Aorta (tissue), 5 donors: Measurements from ENCODE around the gene MICAL2. TPM values are rescaled to one million over a fixed set of nuclear protein-coding genes. Genes with fewer than 3 reads are reported as not detected.

ENCODE experiments used
- ATAC-seq: fragments of 200-7000 bp; cut with Tn5 transposase; one replicate; pipeline ENCODE4 v1.9.1; 2022; ENCODE audit warnings: moderate library complexity; ENCODE audit not compliant: low FRiP score
- DNase-seq, 2 donors: peaks; one replicate each; pipeline ENCODE4 v3.0.0-alpha.2; 2020
- H3K27ac ChIP-seq, 2 donors: one replicate each; pipeline ENCODE4 v1.5.1; 2013; ENCODE audit warnings: low read length in 2 of 2, mild to moderate bottlenecking in 2 of 2, moderate library complexity in 2 of 2, control low read depth in 1 of 2, inconsistent platforms in 1 of 2, low read depth in 1 of 2
- H3K27me3 ChIP-seq, 2 donors: one replicate each; pipeline ENCODE4 v1.6.1; 2013; ENCODE audit warnings: control low read depth in 1 of 2, low read length in 1 of 2, mild to moderate bottlenecking in 1 of 2, moderate library complexity in 1 of 2; ENCODE audit not compliant: insufficient read depth in 2 of 2, control insufficient read depth in 1 of 2
- H3K36me3 ChIP-seq, 2 donors: one replicate each; pipeline ENCODE4 v1.6.1; 2013; ENCODE audit warnings: control low read depth in 1 of 2, low read length in 1 of 2, mild to moderate bottlenecking in 1 of 2; ENCODE audit not compliant: insufficient read depth in 2 of 2, control insufficient read depth in 1 of 2
- H3K4me1 ChIP-seq, 2 donors: one replicate each; pipeline ENCODE4 v1.6.1; 2013; ENCODE audit warnings: low read length in 2 of 2, control low read depth in 1 of 2, mild to moderate bottlenecking in 1 of 2, moderate library complexity in 1 of 2; ENCODE audit not compliant: insufficient read depth in 2 of 2, control insufficient read depth in 1 of 2
- H3K4me3 ChIP-seq, 2 donors: one replicate each; pipeline ENCODE4 v1.5.1; 2013; ENCODE audit warnings: low read length in 2 of 2, control low read depth in 1 of 2, mild to moderate bottlenecking in 1 of 2
- H3K9me3 ChIP-seq: one replicate; pipeline ENCODE4 v1.6.1; 2013; ENCODE audit warnings: mild to moderate bottlenecking, low read length; ENCODE audit not compliant: control insufficient read depth
- WGBS, 2 donors: extraction: QIAGEN DNeasy Blood & Tissue Kit; methylation state at CpG; one replicate each; pipeline ENCODE4 v1.1.7; 2013; 5-methylcytosine and 5-hydroxymethylcytosine counted together
- intact Hi-C, 2 donors: fragments of 100-400 bp; cut with DNase I; formaldehyde crosslinking; loops; one replicate each; pipeline versions ENCODE4 v1.14.2 to v1.15.0; 2022
- polyA plus RNA-seq, 2 donors: library from polyadenylated mRNA; stranded (reverse); fragments of 200-250 nt; gene quantifications; one replicate each; pipeline ENCODE4 v1.2.3, GENCODE V29; 2013
- total RNA-seq, 2 donors: library from RNA; stranded (reverse); fragmentation: NEBNext Ultra II Directional; extraction: Animal tissue kit (Norgen Biotek cat#: 25700); gene quantifications; one replicate each; pipeline ENCODE4 v1.2.1, GENCODE V29; 2021
- donor health status: healthy with polysubstance abuse.
- donor health status: Bipolar disorder and iron deficiency.
- donor health status: DM: no; HTN: no; CAD: no.
- donor health status: DM: no; HTN: no; CAD: no.
- donor health status: DM: yes; HTN: yes; CAD: no.

MICAL2 gene
- total and polyA plus RNA-seq, 4 donors = 87.7 to 605 (median 280) TPM

DNA sequence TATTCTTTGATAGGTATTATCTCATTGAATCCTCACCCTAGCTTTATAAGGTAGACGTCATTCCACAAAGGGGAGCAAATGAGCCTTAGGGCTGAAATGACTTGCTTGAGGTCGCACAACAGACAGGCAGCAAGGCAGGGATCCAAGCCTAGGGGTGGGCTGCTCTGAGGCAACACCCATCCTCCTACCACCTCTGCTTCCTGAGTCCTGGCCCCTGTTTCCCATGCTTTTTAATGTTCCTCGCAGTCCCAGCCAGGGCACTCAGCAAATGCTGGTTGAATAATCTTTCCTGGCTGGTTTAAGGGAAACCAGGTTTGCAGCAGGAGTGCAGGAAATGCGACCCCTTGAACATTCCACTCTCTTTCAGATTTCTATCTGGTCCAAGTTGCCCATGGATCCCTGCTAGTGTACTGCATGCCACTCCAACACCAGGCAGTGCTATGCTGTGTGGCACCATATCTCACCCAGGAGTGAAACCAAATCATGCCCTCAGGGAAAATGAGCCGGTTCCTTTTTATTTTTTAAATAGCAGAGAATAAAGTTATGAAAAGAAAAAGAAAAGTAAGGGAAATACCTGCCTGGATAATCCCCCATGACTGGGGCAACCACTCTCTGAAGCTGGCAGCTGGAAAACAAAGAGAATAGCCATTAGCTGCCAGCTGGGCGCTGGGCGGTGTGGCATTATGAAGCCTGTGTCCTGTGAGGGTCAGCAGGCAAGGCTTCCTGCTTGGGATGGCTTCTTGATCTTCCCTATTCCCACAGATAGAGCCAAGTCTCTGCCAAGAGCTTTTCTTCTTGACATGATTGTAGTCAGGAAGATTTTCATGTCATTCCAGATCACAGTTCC is 21.8 kb downstream of the MICAL2 start:
- intact Hi-C loops = no loop called here
- Histone ChIP-seq H3K9me3 (no peaks in the 10 kb centered on the region), H3K36me3 (peaks cover 0 to 2% of the 10 kb centered on the region in 2 donors), H3K4me1 (peaks cover 3 to 9% of the 10 kb centered on the region in 2 donors), H3K27ac (peak overlapping the region in 1 of 2 donors; percentile 58), H3K27me3 (no peaks in the 10 kb centered on the region), H3K4me3 (no peak overlapping the region)
- WGBS, 2 donors = 41 to 48% methylated on average over 7 of the region's 7 CpGs
- no peak for DNase-seq
- ATAC-seq = no peak

GRCh38 chr11:12132790-12133145 is 22.4 kb downstream of the MICAL2 start:
- no peak for DNase-seq
- Histone ChIP-seq H3K27me3 (no peaks in the 10 kb centered on the region), H3K4me3 (no peak overlapping the region), H3K36me3 (peaks cover 0 to 2% of the 10 kb centered on the region in 2 donors), H3K27ac (peak overlapping the region in 1 of 2 donors; percentile 48), H3K9me3 (no peaks in the 10 kb centered on the region), H3K4me1 (peaks cover 3 to 9% of the 10 kb centered on the region in 2 donors)
- intact Hi-C loops = no loop called here
- 83 to 84% methylated on average over 2 of the region's 2 CpGs for WGBS, 2 donors
- ATAC-seq = no peak

DNA sequence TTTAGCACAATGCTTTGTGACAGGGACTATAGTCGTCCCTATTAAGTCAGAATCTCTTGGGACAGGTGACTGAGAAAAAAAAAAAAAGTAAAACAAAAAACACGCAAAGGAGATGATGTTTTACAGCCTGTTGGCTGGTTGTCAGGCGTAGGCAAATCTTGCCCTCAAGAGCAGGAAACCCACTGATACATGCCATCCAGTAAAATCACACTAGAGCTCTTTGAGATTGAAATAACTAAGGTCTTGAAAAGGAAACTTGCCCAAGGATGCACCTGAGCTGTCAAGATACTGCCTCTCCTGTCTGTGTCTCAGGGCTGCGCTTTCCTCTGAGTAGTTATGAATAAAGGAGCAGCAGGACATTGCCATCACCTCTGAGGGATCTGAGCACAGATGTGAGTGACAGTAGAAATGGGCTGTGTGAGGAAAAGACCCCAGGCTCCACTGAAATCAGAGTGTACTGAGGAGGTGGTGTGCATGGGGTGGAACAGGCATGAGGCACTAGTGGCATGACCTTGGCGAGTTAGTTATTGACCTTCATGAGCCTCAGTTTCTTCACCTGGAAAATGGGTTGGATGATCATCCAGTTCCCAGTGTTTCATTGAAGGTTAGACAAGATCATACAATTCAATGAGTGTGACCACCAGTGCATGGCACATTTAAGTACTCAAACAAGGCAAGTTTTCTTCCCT is 23.3 kb downstream of the MICAL2 start:
- Histone ChIP-seq H3K4me1 (peaks cover 0 to 11% of the 10 kb centered on the region in 2 donors), H3K27me3 (no peaks in the 10 kb centered on the region), H3K9me3 (no peaks in the 10 kb centered on the region), H3K36me3 (peaks cover 0 to 2% of the 10 kb centered on the region in 2 donors), H3K27ac (no peak overlapping the region), H3K4me3 (no peak overlapping the region)
- WGBS, 2 donors = 62 to 66% methylated on average over 5 of the region's 5 CpGs
- DNase-seq = no peak
- ATAC-seq = no peak
- intact Hi-C loops = no loop called here

GRCh38 chr11:12134236-12134585 is 23.8 kb downstream of the MICAL2 start:
- WGBS, 2 donors = 51 to 55% methylated on average over 4 of the region's 4 CpGs
- intact Hi-C loops = no loop called here
- Histone ChIP-seq H3K27ac (peak overlapping the region in 1 of 2 donors; percentile 55), H3K9me3 (no peaks in the 10 kb centered on the region), H3K4me3 (no peak overlapping the region), H3K27me3 (no peaks in the 10 kb centered on the region), H3K36me3 (peaks cover 0 to 2% of the 10 kb centered on the region in 2 donors), H3K4me1 (peaks cover 3 to 11% of the 10 kb centered on the region in 2 donors)
- no peak for ATAC-seq
- DNase-seq = peak in 1 of 2 donors; percentile 78

GRCh38 chr11:12135185-12135584 is 24.8 kb downstream of the MICAL2 start:
- intact Hi-C loops = no loop called here
- Histone ChIP-seq H3K4me1 (peaks cover 4 to 11% of the 10 kb centered on the region in 2 donors), H3K36me3 (no peaks in the 10 kb centered on the region), H3K27ac (peak overlapping the region in 1 of 2 donors; percentile 22), H3K4me3 (no peak overlapping the region), H3K9me3 (no peaks in the 10 kb centered on the region), H3K27me3 (no peaks in the 10 kb centered on the region)
- ATAC-seq = no peak
- 67 to 78% methylated on average over 1 of the region's 1 CpG for WGBS, 2 donors
- DNase-seq = no peak

DNA sequence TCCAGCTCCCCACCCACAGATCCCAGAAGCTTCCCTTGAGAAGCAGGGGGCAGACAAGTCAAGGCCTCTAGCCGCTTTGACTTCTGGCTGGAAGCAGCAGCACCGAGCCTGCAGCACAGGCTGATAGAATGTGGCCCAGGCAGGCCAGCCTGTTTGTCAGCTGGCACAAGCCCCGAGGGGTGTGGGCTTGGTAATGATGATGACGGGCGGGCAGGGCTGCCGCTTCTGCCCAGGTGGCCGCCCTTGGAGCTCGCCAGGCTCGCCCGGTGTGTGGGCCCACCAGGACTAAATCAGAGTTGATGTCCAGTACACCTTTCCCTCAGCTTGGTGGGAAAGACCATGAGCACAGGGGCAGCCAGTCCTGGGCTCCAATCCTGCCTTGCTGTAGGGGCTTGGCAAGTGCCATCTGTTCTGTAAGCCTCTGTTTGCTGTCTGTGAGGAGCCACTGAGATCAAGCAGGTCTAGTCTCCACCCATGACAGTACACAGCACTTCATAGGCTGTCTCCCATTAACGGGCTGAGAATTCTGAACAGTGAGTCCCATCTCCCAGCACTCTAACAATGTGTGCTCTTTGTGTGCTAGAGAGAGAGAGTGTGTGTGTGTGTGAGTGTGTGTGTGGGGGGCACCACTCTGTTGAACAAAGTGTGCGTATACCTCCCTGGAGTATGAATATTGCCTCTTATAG is 26.8 kb downstream of the MICAL2 start:
- H3K9me3 ChIP-seq = no peaks in the 10 kb centered on the region
- H3K4me1 ChIP-seq = peaks cover 10 to 11% of the 10 kb centered on the region in 2 donors
- DNase-seq = no peak
- no peak overlapping the region for H3K4me3 ChIP-seq
- no peaks in the 10 kb centered on the region for H3K27me3 ChIP-seq
- 40 to 42% methylated on average over 12 of the region's 12 CpGs for WGBS, 2 donors
- no peak for ATAC-seq
- H3K36me3 ChIP-seq = peaks cover 0 to 3% of the 10 kb centered on the region in 2 donors
- intact Hi-C loops = no loop called here
- peak overlapping the region; percentile 38 to 95 for H3K27ac ChIP-seq

DNA sequence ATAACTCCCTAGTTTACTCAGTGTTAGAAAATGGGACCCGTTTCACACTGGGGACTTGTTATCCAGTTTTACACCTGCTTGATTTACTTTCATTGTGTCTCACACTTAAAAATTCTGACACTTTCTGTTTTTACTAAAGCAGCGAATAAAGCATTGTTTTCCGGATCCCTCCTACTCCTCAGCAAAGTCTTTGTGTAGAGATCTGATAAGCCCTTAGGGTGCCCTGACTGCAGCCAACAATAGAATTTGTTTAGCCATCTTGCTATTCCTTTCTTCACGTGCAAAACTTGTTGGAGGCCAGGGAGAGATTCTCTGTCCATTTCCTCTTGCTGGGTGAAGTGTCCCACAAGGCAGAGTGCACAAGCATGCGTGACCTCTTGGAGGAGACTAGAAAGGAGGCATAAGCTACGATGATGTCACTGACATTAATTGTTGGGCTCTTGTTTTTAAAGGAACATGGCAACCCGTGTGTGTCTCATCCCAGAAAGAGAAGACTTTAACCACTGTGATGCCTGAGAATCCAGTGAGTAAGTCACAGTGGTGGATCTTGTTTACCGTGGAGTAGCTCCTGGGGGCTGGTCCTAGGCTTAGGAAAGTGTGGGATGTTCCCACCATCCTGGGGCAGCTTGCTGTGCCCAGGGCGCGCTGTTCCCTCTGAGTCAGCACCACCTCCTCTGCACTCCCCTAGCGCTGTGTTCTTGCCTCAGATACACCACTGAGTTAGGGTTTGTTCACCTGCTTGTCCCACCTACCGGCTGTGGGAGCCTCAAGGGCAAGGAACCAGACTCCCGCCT is 27.7 kb downstream of the MICAL2 start:
- Histone ChIP-seq H3K4me1 (peaks cover 18% of the 10 kb centered on the region in 2 donors), H3K36me3 (peaks cover 0 to 4% of the 10 kb centered on the region in 2 donors), H3K27ac (peak overlapping the region; percentile 86 to 91), H3K27me3 (no peaks in the 10 kb centered on the region), H3K9me3 (no peaks in the 10 kb centered on the region), H3K4me3 (no peak overlapping the region)
- intact Hi-C loops = no loop called here
- WGBS, 2 donors = 18 to 21% methylated on average over 13 of the region's 13 CpGs
- DNase-seq = peak in 1 of 2 donors; percentile 82
- no peak for ATAC-seq
